Stimulated activated CD4-positive, alpha-beta T cell treated with anti-CD3 and anti-CD28 coated beads, Interleukin-2, amount 100 ng/mL, for 4 hours (primary cell): ENCODE measurements around the gene TRMT11.
"Not testable (repeated sequence)": the region's sequence is repeated elsewhere in the genome, so short reads cannot be mapped to it uniquely, and the experiment has no call there.

Experiments
- DNase-seq: peaks from one replicate; pipeline ENCODE4 v3.0.0-alpha.2; 2020; ENCODE audit warnings: low read depth

The TRMT11 gene

DNA sequence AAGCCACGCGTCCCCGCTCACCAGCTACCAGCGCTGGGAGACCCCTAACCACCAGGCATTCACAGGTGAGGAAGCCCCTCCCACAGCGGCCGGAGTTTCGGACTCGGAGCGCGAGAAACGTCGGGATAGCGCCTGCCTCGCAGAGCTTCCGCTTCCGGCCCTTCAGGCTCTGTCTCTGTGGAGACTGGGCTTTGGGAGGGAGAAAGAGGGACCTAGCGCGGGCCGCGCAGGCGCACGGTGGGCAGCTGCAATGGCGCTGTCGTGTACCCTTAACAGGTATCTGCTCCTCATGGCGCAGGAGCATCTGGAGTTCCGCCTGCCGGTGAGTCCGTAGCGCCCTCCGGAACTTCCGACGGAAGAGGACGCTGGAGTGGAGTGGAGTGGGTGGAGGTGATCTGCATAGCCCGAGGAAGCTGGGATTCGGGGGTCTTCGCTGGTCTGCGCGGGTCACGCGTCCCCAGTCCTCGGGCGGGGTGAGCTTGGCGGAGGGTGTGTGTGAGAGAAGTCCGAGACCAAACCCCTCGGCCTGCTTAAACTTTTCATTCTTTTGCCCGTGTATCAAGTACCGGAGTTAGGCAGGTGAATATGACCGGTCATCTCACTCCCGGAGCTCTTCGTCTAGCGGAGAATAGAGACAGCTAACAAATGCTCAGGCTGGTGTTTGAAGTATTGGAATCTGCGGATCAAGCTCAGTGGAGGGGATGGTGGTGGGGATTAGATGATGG lies at the start of gene TRMT11:
TRMT11 (plus strand) TSS at position 240 of the 725 bp plus-strand sequence; CDS start at position 251, 11 bp downstream.
- DNase-seq, result peak; percentile 74

DNA sequence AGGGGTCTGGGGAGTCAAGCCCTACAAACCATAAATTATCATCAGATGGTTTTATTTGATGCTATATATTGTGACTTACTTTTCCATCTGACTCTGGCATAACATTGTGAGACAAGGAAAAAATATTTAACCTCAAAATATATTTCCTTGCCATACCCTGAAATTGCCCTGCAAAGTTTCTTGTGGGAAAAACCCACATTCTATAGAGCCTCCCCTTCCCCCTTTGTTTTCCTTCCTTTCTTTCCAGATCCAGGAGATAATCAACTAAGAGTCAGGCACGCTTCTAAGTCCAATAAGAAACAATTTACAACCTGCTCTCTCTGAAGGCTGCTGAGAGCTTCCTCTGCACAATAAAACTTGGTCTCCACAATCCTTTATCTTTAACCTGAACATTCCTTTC lies 47.3 kb upstream of the TRMT11 start:
- no peak for DNase-seq

DNA sequence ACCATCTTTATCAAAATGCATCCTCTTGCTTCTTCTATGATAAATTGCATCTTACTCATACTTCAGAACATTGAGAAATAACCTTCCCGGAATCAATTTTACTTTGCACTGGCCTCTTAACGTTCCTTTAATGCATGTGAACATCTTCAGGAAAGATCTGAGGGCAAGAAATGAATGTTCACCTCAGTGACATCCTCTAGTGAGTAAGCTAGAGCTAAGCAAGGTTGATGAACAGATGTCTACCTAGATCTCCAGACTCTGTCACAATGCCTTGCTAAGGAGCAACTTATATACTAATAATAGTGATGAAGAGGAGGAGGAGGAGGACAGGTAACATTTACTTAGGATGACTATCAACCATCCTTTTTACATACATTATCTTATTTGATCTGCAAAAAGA lies 46.5 kb upstream of the TRMT11 start:
- no peak for DNase-seq

DNA sequence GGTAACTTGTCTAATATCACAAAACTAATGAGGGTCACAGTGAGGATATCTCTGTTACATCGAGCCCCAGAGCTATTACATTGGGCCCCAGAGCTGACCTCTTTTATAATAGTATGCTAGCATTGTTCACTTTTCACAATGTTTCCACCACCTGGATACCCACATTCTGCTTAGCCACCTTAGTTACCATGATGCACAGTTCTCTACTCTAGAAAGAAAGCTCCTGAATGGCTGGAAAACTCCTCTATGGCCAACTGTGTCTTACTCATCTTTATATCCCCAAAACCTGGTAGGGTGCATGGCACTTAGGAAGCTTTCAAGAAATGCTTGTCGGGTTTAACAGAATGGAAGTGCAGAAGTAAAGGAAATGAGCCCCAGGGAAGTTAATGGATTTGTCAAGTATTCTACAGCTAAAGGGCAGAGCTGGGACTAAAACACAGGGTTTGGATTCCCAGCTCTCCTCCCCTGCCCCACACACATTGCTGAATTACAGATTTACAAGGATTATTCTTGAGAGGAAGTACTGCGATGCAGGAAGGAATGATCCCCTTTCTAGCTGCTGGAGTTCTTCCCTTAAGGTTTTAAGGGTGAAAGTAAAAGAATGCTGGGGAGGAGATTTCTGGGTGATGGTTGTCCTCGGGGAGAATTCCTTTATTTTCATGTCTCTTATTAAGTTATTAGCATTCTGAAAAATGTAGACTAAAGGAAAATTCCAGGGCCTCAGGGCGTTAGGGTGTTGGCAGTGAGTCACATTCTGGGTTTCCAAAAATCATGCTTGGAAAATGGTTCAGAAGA lies 45.9 kb upstream of the TRMT11 start:
- DNase-seq, result no peak

DNA sequence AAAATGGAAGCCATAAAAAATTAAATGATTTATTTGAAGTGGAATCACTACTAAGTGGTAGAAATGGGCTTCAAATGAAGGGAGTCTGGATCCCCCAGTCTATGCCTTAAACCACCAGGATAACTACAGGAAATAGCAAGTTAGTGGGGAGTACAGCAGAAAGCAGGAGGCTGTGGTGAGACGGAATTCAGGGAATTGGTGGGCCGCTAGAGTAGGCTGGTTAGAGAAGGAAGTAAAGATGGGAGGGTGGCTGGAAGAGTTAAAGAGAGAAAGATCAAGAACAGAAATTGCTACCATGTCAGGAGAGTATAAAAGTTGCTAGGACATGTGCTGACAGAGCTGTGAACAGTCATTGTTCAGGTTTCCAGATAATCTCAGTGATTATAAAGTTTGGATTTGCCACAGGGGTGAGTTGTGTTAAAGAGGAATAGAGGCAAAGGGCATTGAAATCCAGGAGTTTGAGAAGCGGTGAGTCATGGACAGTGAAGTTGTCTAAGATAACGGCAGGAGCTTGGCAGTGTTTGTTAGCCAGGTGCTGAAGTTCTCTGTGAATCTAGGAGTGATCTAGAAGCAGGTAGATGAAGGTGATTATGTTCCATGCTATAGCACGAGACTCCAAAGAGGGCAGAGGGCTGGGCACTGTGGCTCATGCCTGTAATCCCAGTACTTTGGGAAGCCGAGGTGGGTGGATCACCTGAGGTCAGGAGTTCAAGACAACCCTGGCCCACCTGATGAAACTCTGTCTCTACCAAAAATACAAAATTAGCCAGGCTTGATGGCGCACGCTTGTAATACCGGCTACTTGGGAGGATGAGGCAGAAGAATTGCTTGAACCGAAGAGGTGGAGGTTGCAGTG lies 43.4 kb upstream of the TRMT11 start:
- no peak for DNase-seq

DNA sequence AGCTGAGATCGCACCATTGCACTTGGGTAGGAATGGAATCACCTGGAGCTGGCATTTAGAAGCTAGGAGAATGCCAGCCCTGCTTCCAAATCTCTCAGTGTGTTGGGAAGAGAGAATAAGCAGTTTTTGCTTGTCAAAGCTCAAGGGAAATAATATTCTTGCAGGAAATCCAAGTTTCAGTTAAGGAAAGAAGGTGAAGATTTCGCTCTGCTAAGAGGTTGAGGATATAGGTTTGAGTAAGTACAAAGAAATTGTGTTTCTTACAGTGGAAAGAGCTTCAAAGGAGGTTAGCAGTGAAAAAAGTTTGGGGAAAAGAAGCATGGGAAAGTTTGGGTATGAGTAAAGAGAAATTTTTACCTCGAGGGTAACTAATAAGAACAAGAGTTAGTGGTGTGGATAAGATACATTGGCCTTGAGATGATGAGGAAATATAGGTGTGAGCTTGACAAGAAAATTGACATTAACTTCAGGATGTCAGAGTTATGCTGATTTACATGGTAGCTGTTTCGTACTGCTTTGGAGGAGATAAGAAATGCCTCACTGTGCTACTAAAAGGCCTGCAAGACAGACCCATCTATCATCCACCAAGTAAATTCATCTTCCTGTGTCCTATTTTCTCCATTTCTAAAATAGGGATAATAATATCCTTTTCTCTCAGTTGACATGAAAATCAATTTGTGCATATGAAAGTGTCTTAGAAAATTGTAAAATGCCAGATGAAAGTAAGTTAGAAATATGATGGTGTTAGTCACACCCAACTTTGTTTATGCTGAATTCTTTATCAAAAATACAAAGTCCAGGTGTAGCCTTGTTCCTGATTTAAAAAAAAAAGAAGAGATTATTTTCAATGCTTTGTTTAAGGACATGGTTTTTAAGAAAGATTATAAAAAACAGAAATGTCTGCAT lies 42.6 kb upstream of the TRMT11 start:
- no peak for DNase-seq

DNA sequence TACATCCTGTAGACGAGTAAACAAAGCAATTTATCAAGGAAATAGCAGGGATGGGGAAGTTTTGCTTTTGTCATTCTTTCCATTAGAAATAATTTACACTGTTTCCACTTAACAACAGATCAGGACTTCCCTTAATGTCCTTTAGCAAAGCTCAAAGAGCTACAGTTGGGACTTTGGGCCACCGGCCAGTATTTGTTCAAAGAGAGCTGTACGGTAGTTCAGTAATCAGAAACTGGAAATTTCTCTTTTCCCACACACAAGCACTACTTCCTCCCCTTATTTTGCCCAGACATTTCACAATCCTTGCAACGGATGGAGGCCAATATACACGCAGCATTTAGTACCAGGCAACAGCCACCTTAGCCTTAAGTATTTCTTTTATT lies 41.9 kb upstream of the TRMT11 start:
- no peak for DNase-seq

DNA sequence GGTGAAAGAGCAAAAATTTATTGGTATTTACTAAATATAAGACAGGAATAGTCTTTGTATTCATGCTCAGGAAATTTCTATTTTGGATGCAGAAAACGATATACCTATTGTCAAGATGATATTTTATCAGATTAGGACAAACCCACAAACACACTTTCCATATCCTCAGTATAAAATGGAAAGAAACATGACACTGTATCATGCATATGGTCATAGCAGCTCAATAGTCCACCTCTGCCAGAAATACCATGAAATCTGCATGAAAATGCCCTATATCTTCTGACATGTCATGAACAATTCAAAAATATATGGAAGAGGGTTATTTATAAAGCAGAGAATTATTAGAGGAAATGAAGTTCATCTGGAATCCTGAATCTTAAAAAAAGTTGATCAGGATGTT lies 41.4 kb upstream of the TRMT11 start:
- DNase-seq, result no peak

DNA sequence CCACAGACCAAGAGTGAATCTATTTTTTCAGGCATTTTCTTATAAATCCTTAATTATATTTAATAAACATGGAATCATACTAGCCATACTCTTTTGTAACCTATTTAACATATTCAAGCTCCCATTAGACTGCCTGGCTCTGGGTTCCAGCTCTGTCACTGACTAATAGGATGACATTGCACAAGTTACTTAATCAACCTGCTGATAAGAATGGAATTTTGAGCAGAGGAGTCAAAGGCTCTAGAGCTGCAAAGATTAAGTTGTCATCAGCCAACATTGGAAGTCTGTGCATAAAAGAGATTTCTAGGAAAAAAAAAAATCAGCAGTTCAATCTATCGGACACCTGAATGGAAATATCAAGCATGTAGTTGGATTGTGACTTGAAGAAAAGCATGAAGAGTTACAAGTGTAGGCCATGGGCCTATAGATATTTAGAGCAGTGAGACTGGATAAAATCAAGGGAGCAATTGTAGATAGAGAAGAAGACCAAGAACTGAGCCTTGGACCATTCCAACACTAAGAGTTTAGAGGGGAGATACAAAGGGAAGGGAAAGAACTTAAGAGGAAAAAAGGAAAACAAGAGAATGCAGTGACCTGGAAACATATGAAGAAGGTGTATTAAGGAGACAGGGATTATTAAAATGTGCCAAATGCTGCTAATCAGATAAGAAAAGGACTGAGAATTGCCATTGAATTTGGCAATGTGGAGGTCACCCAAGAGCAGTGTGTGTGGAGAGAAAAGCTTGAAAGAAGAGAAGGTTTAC lies 40.8 kb upstream of the TRMT11 start:
- DNase-seq, result no peak

DNA sequence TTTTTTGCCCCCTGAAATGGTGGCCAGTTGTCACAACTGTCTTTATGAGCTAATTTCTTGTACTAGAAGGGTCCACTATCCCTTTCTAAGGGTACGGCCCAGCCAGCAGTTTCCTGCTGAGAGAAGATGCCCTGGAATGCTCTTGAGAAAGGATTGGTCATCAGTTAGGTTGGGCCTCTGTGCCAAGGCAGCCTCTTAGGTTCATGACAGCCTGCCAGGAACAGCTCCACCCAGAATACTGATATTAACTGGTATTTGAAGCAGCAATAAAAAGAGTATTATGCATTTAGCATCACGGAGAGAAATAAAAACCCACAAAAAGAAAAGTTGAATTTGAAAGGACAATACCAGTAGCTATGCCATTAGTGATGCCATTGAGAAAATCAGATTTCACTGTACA lies 38.7 kb upstream of the TRMT11 start:
- no peak for DNase-seq

DNA sequence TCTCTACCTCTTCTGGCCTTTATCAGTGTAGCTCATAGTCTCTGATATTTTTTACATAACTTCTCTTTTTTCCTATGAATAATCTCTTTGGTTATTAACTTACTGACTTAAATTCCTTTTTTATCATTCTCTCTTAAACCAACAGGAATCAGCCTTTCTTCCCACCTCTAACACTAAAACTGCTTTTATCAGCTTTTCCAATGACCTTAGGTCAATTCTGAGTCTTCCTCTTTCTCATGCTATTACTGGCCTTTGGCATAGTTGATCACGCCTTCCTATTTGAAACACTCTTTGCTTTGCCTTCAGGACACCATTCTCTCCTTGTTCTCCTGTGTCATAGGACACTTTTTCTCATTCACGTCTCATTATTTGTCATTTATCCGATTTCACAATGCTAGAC lies 37.9 kb upstream of the TRMT11 start:
- no peak for DNase-seq

DNA sequence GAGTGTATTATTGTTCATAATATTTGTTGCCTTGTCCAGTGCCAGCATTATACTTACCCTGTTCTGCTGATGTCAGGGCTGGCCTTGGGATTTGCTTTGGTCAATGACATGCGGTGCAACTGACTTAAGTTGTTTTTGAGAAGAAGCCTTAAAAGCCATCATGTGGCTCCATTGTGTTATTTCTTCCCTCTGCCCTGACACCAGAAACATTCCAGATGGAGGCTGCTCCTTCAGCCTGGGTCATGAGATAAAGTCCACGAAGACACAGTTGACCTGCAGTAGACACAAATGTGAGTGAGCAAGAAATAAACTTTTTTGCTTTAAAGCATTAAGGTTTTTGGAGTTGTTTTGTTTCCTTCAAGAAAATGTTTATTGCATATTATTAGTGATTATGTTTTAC lies 37.3 kb upstream of the TRMT11 start:
- no peak for DNase-seq

DNA sequence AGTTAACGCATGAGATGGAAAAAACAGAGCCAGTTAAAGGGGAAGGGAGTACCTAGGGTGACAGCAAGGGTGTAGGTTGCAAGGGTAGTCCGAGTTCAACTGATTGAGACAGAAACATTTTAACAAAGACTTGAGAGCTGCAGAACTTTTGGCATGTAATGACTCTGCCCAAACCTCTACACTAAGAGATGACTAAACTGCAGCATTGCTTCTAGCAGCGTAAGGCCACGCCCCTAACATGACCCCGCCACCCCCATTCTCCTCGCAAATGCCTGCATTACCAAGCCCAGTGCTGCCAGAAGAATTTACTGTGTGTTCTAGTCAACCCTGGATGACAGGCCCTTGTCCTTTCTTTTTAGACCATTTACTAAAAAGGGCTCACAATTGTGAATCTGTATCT lies 36.0 kb upstream of the TRMT11 start:
- no peak for DNase-seq

DNA sequence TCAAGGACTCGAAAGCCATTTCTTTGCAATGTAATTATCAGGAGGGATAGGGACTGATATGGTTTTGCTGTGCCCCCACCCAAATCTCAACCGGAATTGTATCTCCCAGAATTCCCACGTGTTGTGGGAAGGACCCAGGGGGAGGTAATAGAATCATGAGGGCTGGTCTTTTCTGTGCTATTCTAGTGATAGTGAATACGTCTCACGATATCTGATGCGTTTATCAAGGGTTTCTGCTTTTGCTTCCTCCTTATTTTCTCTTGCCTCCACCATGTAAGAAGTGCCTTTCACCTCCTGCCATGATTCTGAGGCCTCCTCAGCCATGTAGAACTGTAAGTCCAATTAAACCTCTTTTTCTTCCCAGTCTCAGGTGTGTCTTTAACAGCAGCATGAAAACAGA lies 35.6 kb upstream of the TRMT11 start:
- DNase-seq, result not testable (repeated sequence)

DNA sequence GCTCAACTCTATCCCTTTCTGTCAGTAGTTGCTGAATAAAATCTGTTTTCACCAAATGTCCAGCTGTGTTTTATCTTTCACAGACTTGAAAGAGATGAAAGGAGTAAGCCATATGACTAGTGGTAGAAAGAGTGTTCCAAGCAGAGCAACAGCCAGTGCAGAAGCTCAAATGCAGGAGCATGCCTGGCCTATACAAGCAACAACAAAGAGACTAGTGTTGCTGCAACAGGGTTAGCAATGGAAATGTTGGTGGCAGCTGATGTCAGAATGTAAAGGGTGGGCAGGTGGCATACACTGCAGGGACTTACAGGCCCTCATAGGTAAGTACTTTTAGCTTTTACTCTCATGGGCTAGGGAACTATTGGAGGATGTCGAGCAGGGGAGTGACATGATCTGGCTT lies 35.0 kb upstream of the TRMT11 start:
- no peak for DNase-seq

DNA sequence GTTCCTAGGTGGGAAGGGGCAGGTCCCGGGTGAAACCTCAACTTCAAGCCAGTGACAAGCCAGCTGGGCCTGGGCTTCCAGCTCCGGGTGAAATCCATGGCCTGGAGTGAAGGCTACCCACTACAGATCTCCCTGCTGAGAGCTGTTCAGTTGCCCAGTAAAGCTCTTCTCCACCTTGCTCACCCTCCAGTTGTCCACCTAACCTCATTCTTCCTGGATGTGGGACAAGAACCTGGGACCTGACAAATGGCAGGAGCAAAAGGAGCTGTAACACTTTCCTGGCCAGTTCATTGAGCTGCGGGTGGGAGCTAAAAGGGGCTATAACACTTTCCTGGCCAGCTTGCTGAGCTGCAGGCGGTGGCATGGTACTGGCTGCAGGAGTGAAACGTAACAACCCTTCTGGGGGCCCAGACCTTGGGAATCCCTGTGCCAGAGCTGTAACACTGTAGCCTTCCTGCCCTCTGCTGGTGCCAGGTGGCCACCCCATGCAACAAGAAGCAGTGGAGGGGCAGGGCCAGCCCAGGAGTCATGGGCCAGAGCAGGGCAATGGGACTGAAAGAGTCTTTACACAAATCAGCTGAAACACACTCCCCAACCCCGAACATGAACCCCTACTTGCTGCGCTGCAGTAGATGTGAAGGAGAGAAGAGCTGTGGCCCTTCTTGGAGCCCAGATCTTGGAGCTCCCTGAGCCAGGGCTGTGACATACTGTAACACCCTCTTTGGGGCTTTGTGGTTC lies 33.4 kb upstream of the TRMT11 start:
- no peak for DNase-seq

DNA sequence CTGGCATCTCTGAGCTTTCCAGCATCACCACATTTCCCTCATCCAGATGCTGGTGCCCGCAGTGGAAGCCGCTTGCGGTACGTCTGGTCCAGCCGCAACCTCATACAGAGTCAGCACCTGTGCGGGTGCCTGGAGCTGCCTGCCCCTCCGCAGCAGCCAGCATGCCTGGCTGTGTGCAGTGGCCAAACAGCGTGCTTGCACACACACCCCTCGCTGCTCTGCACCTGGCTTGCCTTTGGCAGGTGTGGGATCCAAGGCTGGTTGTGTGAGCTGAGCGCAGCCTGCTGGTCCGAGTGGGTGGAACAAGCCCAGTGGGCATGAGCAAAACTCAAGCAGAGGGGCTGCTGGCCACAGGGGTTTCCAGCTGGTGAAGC lies 32.9 kb upstream of the TRMT11 start:
- no peak for DNase-seq

DNA sequence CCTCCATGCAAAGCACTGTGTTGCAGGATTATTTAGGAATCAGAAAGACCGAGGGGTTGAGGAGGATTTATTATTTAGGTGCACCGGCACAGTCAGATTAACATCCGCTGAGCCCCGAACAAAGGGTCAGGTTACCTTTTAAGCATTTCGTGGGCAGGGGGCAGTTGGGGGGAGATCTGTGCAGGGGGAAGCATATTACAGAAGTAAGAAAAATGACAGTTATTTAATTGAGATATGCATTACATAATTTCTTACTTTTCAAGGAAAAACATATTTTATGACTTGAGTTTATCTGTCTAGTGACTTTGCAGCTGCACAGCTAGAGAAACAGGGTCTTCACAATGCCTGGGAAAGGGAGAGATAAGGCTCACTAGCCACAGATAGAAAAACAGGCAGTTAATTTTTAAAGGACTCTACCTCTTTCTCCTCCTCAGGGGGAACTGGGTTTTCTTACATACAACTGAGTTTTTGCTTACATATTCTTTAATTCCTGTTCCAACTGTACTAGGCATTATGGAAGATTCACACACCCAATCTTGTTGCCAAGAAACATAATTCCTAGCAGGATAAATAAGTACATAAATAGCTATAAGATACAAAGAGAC lies 31.5 kb upstream of the TRMT11 start:
- DNase-seq, result no peak

DNA sequence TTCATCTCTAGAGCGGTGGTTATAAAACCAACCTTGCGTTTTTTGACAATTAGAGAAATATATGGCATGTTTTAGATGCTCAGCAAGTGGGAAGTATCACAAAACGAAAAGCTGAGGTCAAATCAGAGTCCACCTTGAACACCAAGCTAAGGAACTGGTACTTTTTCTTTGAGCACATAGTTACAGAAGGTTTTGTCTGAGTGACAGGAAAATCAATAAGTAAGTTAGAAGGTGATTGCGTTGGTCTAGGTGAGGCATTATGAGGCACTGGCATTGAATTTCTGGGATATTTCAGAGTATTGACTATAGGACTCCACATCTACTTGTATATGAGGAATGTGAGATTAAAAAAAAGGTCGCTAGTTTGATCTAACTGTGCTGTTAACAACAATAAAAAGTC lies 30.4 kb upstream of the TRMT11 start:
- no peak for DNase-seq
